GM23338 (cell line): Measurements from ENCODE around the gene USP21. TPM values are rescaled to one million over a fixed set of nuclear protein-coding genes. Genes with fewer than 3 reads are reported as not detected.

Experiments
- ATAC-seq: fragments of 200-7000 bp; cut with Tn5 transposase; 3 replicates; pipeline ENCODE4 v1.9.1; 2020
- DNase-seq: peaks from one replicate; pipeline ENCODE4 v3.0.0-alpha.2; 2015; ENCODE audit warnings: low spot score
- H2AFZ ChIP-seq: fragments of 200-600 bp; sonication (generic); 2 replicates; pipeline ENCODE4 v1.8.0; 2016; ENCODE audit warnings: antibody characterized with exemption, mild to moderate bottlenecking, moderate library complexity
- H3F3A ChIP-seq: fragments of 200-600 bp; sonication (generic); replicated peaks from 2 replicates; pipeline ENCODE4 v1.8.0; 2017; ENCODE audit warnings: antibody characterized with exemption, mixed run types, low read depth
- H3K27ac ChIP-seq: fragments of 200-600 bp; sonication (generic); 2 replicates; pipeline ENCODE4 v1.6.1; 2016; ENCODE audit warnings: low read depth
- H3K27me3 ChIP-seq: fragments of 200-600 bp; sonication (generic); 2 replicates; pipeline ENCODE4 v1.8.0; 2016; ENCODE audit warnings: mild to moderate bottlenecking, mixed run types, moderate library complexity; ENCODE audit not compliant: insufficient read depth
- H3K36me3 ChIP-seq: fragments of 200-600 bp; sonication (generic); 2 replicates; pipeline ENCODE4 v1.8.0; 2016; ENCODE audit warnings: mild to moderate bottlenecking; ENCODE audit not compliant: insufficient read depth
- H3K4me1 ChIP-seq: fragments of 200-600 bp; sonication (generic); 2 replicates; pipeline ENCODE4 v1.8.0; 2016; ENCODE audit warnings: mild to moderate bottlenecking, moderate library complexity; ENCODE audit not compliant: insufficient read depth
- H3K4me2 ChIP-seq: fragments of 200-600 bp; sonication (generic); 2 replicates; pipeline ENCODE4 v1.7.1; 2017; ENCODE audit warnings: mixed run types
- H3K4me3 ChIP-seq: fragments of 200-600 bp; sonication (generic); 2 replicates; pipeline ENCODE4 v1.6.1; 2016; ENCODE audit warnings: mixed run types
- H3K79me2 ChIP-seq: fragments of 200-600 bp; sonication (generic); replicated peaks from 2 replicates; pipeline ENCODE4 v1.8.0; 2017; ENCODE audit warnings: mild to moderate bottlenecking; ENCODE audit not compliant: insufficient read depth
- H3K9me2 ChIP-seq: fragments of 200-600 bp; sonication (generic); 2 replicates; pipeline ENCODE4 v1.8.0; 2017; ENCODE audit not compliant: insufficient read depth
- H4K20me1 ChIP-seq: fragments of 200-600 bp; sonication (generic); replicated peaks from 2 replicates; pipeline ENCODE4 v1.8.0; 2017; ENCODE audit warnings: mild to moderate bottlenecking; ENCODE audit not compliant: insufficient read depth
- H3K27ac Mint-ChIP-seq: 2 replicates; pipeline ENCODE4 v1.8.0; 2020; ENCODE audit warnings: inconsistent platforms, mild to moderate bottlenecking, moderate library complexity, mixed read lengths
- H3K27me3 Mint-ChIP-seq: 3 replicates; pipeline ENCODE4 v1.8.0; 2022; ENCODE audit warnings: low read depth, mild to moderate bottlenecking, moderate library complexity, mixed read lengths, inconsistent platforms; ENCODE audit not compliant: insufficient read depth, poor library complexity
- H3K36me3 Mint-ChIP-seq: 3 replicates; pipeline ENCODE4 v1.8.0; 2021; ENCODE audit warnings: low read depth, mild to moderate bottlenecking, inconsistent platforms, moderate library complexity, mixed read lengths
- H3K4me1 Mint-ChIP-seq: 3 replicates; pipeline ENCODE4 v1.8.0; 2020; ENCODE audit warnings: mild to moderate bottlenecking, inconsistent platforms, mixed read lengths
- H3K4me3 Mint-ChIP-seq: 3 replicates; pipeline ENCODE4 v1.8.0; 2021; ENCODE audit warnings: moderate library complexity, mild to moderate bottlenecking, inconsistent platforms, mixed read lengths
- H3K9me3 Mint-ChIP-seq: 3 replicates; pipeline ENCODE4 v1.8.0; 2020; ENCODE audit warnings: moderate library complexity, mild to moderate bottlenecking, inconsistent platforms, mixed read lengths
- EZH2 ChIP-seq: fragments of 200-600 bp; sonication (generic); IDR thresholded peaks from one replicate; pipeline ENCODE4 v1.8.0; 2017; ENCODE audit warnings: antibody characterized with exemption, mild to moderate bottlenecking, low read depth; ENCODE audit not compliant: unreplicated experiment
- NANOG ChIP-seq: IDR thresholded peaks from 2 replicates; pipeline ENCODE4 v1.6.1; 2016; ENCODE audit warnings: antibody characterized with exemption, borderline replicate concordance
- REST ChIP-seq: IDR thresholded peaks from one replicate; pipeline ENCODE4 v1.6.1; 2018; ENCODE audit warnings: antibody characterized with exemption; ENCODE audit not compliant: unreplicated experiment
- ZNF114 ChIP-seq: fragments of 250-450 bp; sonication (Bioruptor Pico); IDR thresholded peaks from 2 replicates; pipeline ENCODE4 v1.5.0; 2020; ENCODE audit warnings: mild to moderate bottlenecking, moderate library complexity
- polyA plus RNA-seq: library from polyadenylated mRNA; unstranded; fragments of >200 nt; fragmentation: Nextera tagmentation; extraction: Ambion mirVana; gene quantifications from 2 replicates; pipeline ENCODE4 v1.2.1, GENCODE V29; 2016
- total RNA-seq: library from RNA; depleted of rRNA; stranded (reverse); fragments of >200 nt; shearing (Covaris generic); gene quantifications from 2 replicates; pipeline ENCODE4 v1.2.3, GENCODE V29; 2014
- TF ChIP-seq, protein P1 (sequence below): IDR thresholded peaks from 2 replicates; pipeline ENCODE4 v1.6.1; 2016; ENCODE audit warnings: antibody characterized with exemption

The USP21 gene
- total and polyA plus RNA-seq, 2 experiments from 2014 or later = 17.9 to 25.6 TPM

DNA sequence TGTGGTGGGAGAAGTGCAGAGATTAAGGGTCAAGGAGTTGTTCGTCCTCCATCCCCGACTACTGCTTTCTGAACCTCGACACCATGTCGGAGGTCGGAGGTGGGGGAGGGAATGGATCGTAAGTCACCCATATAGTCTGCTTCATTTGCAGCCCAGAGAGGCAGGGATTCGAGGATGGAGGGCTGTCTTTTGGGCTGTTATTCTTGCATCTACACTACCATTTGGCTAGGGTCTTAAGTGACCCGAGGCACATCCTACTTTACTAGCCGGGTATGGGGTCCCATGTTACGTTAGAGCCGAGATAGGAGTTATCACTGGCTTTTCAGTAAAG, 578 bp downstream of the USP21 start:
- Histone ChIP-seq H3K79me2 (peaks cover 10% of the 10 kb centered on the region; the same call in 1 of the 2 replicates), H3K9me2 (no peaks in the 10 kb centered on the region), H4K20me1 (no peaks in the 10 kb centered on the region), H3K36me3 (no peaks in the 10 kb centered on the region; the same call in none of the 2 replicates), H3F3A (peaks cover 28% of the 10 kb centered on the region), H3K27me3 (no peaks in the 10 kb centered on the region), H3K27ac (peak overlapping the region; percentile 43), H3K4me3 (peak overlapping the region; percentile 85), H2AFZ (peak overlapping the region; percentile 93), H3K4me2 (peak overlapping the region; percentile 96), H3K4me1 (peaks cover 9% of the 10 kb centered on the region; the same call in 1 of the 2 replicates)
- peaks cover 24% of the 10 kb centered on the region for H3K4me1 Mint-ChIP-seq
- DNase-seq (no peak), ATAC-seq (no peak)
- peaks cover 15% of the 10 kb centered on the region for H3K27me3 Mint-ChIP-seq
- peak overlapping the region; percentile 76 for H3K27ac Mint-ChIP-seq
- peaks cover 45% of the 10 kb centered on the region for H3K36me3 Mint-ChIP-seq
- H3K4me3 Mint-ChIP-seq = peak overlapping the region; percentile 84
- no peaks in the 10 kb centered on the region for H3K9me3 Mint-ChIP-seq
- no peak for TF ChIP-seq ZNF114 (CRISPR knock-in tag)
- no peak for TF ChIP-seq NANOG
- TF ChIP-seq, protein P1, sequence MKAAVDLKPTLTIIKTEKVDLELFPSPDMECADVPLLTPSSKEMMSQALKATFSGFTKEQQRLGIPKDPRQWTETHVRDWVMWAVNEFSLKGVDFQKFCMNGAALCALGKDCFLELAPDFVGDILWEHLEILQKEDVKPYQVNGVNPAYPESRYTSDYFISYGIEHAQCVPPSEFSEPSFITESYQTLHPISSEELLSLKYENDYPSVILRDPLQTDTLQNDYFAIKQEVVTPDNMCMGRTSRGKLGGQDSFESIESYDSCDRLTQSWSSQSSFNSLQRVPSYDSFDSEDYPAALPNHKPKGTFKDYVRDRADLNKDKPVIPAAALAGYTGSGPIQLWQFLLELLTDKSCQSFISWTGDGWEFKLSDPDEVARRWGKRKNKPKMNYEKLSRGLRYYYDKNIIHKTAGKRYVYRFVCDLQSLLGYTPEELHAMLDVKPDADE = no peak
- no peak for TF ChIP-seq REST

DNA sequence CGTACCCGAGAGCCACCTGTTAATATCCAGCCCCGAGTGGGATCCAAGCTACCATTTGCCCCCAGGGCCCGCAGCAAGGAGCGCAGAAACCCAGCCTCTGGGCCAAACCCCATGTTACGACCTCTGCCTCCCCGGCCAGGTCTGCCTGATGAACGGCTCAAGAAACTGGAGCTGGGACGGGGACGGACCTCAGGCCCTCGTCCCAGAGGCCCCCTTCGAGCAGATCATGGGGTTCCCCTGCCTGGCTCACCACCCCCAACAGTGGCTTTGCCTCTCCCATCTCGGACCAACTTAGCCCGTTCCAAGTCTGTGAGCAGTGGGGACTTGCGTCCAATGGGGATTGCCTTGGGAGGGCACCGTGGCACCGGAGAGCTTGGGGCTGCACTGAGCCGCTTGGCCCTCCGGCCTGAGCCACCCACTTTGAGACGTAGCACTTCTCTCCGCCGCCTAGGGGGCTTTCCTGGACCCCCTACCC, 1.4 kb downstream of the USP21 start:
- Histone ChIP-seq H3K4me3 (peak overlapping the region; percentile 85; the same call in 1 of the 2 replicates), H3F3A (peaks cover 36% of the 10 kb centered on the region), H3K4me2 (no peak overlapping the region), H3K27ac (no peak overlapping the region), H3K27me3 (no peaks in the 10 kb centered on the region), H3K36me3 (no peaks in the 10 kb centered on the region; the same call in none of the 2 replicates), H3K9me2 (no peaks in the 10 kb centered on the region), H2AFZ (no peak overlapping the region), H3K4me1 (peaks cover 16% of the 10 kb centered on the region; the same call in 1 of the 2 replicates), H3K79me2 (peaks cover 5% of the 10 kb centered on the region; the same call in 1 of the 2 replicates), H4K20me1 (no peaks in the 10 kb centered on the region)
- Mint-ChIP-seq H3K27ac (no peak overlapping the region), H3K36me3 (peaks cover 45% of the 10 kb centered on the region), H3K9me3 (no peaks in the 10 kb centered on the region), H3K4me1 (peaks cover 29% of the 10 kb centered on the region), H3K27me3 (peaks cover 19% of the 10 kb centered on the region), H3K4me3 (peak overlapping the region; percentile 84)
- DNase-seq = no peak
- TF ChIP-seq EZH2 (no peak), REST (no peak)
- TF ChIP-seq, protein P1 = no peak
- ATAC-seq = no peak
